GM12878 (cell line): ENCODE results near the gene PIP4K2A. TPM values are rescaled to one million over a fixed set of nuclear protein-coding genes. Genes with fewer than 3 reads are reported as not detected.
A peak's percentile ranks its signal among the peaks of the same experiment; 100 is the strongest.

ENCODE experiments used
- ATF7 ChIP-seq: fragments of 450-650 bp; IDR thresholded peaks from 2 replicates; pipeline ENCODE4 v1.6.1; 2016; ENCODE audit warnings: low read depth, mild to moderate bottlenecking
- CBX3 ChIP-seq: fragments of 200-600 bp; sonication (generic); IDR thresholded peaks from 2 replicates; pipeline ENCODE4 v1.6.1; 2016; ENCODE audit warnings: low read depth, borderline replicate concordance
- CHD2 ChIP-seq: IDR thresholded peaks from 2 replicates; pipeline ENCODE4 v1.6.1; 2011; ENCODE audit warnings: low read depth, low read length, improper control_type of control experiment, borderline replicate concordance
- IKZF2 ChIP-seq, 2 experiments: fragments of 450-650 bp; IDR thresholded peaks; 2 replicates each; pipeline ENCODE4 v1.6.1; 2017; ENCODE audit warnings: mild to moderate bottlenecking in 2 of 2, moderate library complexity in 2 of 2
- POLR2AphosphoS2 ChIP-seq: IDR thresholded peaks from 2 replicates; pipeline ENCODE4 v1.6.1; 2011; ENCODE audit warnings: low read depth, mild to moderate bottlenecking, low read length, improper control_type of control experiment, moderate library complexity
- RFX5 ChIP-seq: IDR thresholded peaks from 2 replicates; pipeline ENCODE4 v1.6.1; 2011; ENCODE audit warnings: low read depth, low read length, improper control_type of control experiment
- SMAD5 ChIP-seq: IDR thresholded peaks from 2 replicates; pipeline ENCODE4 v1.6.1; 2016; ENCODE audit warnings: antibody characterized with exemption, low read depth
- SMC3 ChIP-seq: IDR thresholded peaks from 2 replicates; pipeline ENCODE4 v1.6.1; 2011; ENCODE audit warnings: low read length, improper control_type of control experiment, borderline replicate concordance
- polyA plus RNA-seq, 11 experiments: library from polyadenylated mRNA; depleted of rRNA in 4 of 11; unstranded in 6 of 11; stranded (reverse) in 5 of 11; fragments of >200 nt; fragmentation: Nextera tagmentation in 4 of 11; fragmentation: Illumina TruSeq in 1 of 11; extraction: Ambion mirVana in 4 of 11; extraction: Trizol in 1 of 11; gene quantifications; 1 replicate in 1 of 11; 2 replicates in 10 of 11; pipeline versions ENCODE4 v1.2.1 to v1.2.3, GENCODE V29; 2011 to 2016; ENCODE audit warnings: inconsistent platforms in 2 of 11, missing spikeins in 2 of 11, low read depth in 1 of 11
- total RNA-seq, 4 experiments: library from RNA; depleted of rRNA in 3 of 4; stranded (reverse); fragments of >200 nt in 3 of 4; fragmentation: Illumina TruSeq in 1 of 4; extraction: Trizol in 1 of 4; gene quantifications; 2 replicates each; pipeline versions ENCODE4 v1.2.1 to v1.2.3, GENCODE V29; 2013 to 2021
- TF ChIP-seq, protein P1 (sequence below): fragments of 450-650 bp; IDR thresholded peaks from 2 replicates; pipeline ENCODE4 v1.6.1; 2016; ENCODE audit warnings: mild to moderate bottlenecking
- TF ChIP-seq, protein P2 (sequence below): fragments of 450-650 bp; IDR thresholded peaks from 2 replicates; pipeline ENCODE4 v1.6.1; 2016; ENCODE audit warnings: mild to moderate bottlenecking, moderate library complexity, borderline replicate concordance
- TF ChIP-seq, protein P3 (sequence below): fragments of 450-650 bp; IDR thresholded peaks from 2 replicates; pipeline ENCODE4 v1.6.1; 2017; ENCODE audit warnings: mild to moderate bottlenecking
- TF ChIP-seq, protein P4 (sequence below): IDR thresholded peaks from 2 replicates; pipeline ENCODE4 v1.6.1; 2012; ENCODE audit warnings: mild to moderate bottlenecking, low read depth, low read length
- TF ChIP-seq, protein P5 (sequence below): IDR thresholded peaks from 2 replicates; pipeline ENCODE4 v1.6.1; 2012; ENCODE audit warnings: low read depth, low read length, improper control_type of control experiment
- TF ChIP-seq, protein P6 (sequence below): fragments of 150-350 bp; IDR thresholded peaks from 2 replicates; pipeline ENCODE4 v1.6.1; 2016; ENCODE audit warnings: low read depth, low read length

The PIP4K2A gene
- total and polyA plus RNA-seq, 10 of the 15 experiments (the other 5 are each of a cell fraction or from before 2014, with no cell fraction given): 54.3 to 139 (median 84.4) TPM

DNA sequence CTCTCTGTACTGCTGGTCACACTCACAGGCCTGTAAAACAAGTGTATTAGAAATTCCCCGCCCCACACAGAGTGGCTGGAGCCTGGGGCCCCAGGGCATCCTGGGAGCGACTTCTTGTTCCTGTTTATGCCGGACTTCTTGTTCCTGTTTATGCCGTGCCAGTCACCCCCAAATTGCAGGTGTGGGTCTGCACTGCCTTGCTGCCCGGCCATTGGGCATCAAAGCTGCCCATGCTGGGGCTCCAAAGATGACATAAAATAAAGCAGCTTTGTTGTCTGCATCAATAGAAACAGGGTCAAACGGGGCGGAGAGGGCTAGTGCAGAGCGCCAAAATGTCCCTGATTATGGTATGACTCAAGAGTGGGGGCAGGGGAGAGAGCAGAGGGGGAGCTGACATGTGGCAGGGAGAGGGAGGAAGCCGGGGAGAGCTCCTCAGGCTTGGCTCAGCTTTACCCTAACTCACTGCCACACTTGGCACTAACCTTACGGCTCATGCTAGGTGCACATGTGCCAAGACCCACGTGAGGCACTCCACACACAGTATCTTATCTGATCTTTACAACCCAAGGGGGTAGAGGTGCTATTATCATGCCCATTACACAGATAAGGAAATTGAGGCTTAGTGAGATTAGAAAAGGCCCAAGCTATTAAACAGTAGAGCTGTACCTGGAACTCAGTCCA, 98.4 kb downstream of the PIP4K2A start (continued):
- TF ChIP-seq, protein P1, sequence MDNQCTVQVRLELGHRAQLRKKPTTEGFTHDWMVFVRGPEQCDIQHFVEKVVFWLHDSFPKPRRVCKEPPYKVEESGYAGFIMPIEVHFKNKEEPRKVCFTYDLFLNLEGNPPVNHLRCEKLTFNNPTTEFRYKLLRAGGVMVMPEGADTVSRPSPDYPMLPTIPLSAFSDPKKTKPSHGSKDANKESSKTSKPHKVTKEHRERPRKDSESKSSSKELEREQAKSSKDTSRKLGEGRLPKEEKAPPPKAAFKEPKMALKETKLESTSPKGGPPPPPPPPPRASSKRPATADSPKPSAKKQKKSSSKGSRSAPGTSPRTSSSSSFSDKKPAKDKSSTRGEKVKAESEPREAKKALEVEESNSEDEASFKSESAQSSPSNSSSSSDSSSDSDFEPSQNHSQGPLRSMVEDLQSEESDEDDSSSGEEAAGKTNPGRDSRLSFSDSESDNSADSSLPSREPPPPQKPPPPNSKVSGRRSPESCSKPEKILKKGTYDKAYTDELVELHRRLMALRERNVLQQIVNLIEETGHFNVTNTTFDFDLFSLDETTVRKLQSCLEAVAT: peak; percentile 68
- TF ChIP-seq SMAD5 (no peak; the same call in 1 of the 2 replicates), CBX3 (no peak), CHD2 (no peak; the same call in 1 of the 2 replicates), ATF7 (peak; percentile 39; the same call in 1 of the 2 replicates), RFX5 (no peak), SMC3 (no peak), POLR2AphosphoS2 (no peak), IKZF2 (IDR thresholded peaks at IDR 0.05) (peak; percentile 60 to 77)
- TF ChIP-seq, protein P2, sequence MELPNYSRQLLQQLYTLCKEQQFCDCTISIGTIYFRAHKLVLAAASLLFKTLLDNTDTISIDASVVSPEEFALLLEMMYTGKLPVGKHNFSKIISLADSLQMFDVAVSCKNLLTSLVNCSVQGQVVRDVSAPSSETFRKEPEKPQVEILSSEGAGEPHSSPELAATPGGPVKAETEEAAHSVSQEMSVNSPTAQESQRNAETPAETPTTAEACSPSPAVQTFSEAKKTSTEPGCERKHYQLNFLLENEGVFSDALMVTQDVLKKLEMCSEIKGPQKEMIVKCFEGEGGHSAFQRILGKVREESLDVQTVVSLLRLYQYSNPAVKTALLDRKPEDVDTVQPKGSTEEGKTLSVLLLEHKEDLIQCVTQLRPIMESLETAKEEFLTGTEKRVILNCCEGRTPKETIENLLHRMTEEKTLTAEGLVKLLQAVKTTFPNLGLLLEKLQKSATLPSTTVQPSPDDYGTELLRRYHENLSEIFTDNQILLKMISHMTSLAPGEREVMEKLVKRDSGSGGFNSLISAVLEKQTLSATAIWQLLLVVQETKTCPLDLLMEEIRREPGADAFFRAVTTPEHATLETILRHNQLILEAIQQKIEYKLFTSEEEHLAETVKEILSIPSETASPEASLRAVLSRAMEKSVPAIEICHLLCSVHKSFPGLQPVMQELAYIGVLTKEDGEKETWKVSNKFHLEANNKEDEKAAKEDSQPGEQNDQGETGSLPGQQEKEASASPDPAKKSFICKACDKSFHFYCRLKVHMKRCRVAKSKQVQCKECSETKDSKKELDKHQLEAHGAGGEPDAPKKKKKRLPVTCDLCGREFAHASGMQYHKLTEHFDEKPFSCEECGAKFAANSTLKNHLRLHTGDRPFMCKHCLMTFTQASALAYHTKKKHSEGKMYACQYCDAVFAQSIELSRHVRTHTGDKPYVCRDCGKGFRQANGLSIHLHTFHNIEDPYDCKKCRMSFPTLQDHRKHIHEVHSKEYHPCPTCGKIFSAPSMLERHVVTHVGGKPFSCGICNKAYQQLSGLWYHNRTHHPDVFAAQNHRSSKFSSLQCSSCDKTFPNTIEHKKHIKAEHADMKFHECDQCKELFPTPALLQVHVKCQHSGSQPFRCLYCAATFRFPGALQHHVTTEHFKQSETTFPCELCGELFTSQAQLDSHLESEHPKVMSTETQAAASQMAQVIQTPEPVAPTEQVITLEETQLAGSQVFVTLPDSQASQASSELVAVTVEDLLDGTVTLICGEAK: peak; percentile 48; the same call in 1 of the 2 replicates
- TF ChIP-seq, protein P3, sequence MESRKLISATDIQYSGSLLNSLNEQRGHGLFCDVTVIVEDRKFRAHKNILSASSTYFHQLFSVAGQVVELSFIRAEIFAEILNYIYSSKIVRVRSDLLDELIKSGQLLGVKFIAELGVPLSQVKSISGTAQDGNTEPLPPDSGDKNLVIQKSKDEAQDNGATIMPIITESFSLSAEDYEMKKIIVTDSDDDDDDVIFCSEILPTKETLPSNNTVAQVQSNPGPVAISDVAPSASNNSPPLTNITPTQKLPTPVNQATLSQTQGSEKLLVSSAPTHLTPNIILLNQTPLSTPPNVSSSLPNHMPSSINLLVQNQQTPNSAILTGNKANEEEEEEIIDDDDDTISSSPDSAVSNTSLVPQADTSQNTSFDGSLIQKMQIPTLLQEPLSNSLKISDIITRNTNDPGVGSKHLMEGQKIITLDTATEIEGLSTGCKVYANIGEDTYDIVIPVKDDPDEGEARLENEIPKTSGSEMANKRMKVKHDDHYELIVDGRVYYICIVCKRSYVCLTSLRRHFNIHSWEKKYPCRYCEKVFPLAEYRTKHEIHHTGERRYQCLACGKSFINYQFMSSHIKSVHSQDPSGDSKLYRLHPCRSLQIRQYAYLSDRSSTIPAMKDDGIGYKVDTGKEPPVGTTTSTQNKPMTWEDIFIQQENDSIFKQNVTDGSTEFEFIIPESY: no peak
- TF ChIP-seq, protein P4, sequence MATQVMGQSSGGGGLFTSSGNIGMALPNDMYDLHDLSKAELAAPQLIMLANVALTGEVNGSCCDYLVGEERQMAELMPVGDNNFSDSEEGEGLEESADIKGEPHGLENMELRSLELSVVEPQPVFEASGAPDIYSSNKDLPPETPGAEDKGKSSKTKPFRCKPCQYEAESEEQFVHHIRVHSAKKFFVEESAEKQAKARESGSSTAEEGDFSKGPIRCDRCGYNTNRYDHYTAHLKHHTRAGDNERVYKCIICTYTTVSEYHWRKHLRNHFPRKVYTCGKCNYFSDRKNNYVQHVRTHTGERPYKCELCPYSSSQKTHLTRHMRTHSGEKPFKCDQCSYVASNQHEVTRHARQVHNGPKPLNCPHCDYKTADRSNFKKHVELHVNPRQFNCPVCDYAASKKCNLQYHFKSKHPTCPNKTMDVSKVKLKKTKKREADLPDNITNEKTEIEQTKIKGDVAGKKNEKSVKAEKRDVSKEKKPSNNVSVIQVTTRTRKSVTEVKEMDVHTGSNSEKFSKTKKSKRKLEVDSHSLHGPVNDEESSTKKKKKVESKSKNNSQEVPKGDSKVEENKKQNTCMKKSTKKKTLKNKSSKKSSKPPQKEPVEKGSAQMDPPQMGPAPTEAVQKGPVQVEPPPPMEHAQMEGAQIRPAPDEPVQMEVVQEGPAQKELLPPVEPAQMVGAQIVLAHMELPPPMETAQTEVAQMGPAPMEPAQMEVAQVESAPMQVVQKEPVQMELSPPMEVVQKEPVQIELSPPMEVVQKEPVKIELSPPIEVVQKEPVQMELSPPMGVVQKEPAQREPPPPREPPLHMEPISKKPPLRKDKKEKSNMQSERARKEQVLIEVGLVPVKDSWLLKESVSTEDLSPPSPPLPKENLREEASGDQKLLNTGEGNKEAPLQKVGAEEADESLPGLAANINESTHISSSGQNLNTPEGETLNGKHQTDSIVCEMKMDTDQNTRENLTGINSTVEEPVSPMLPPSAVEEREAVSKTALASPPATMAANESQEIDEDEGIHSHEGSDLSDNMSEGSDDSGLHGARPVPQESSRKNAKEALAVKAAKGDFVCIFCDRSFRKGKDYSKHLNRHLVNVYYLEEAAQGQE: no peak
- TF ChIP-seq, protein P5, sequence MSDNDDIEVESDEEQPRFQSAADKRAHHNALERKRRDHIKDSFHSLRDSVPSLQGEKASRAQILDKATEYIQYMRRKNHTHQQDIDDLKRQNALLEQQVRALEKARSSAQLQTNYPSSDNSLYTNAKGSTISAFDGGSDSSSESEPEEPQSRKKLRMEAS: 0 out of 2 replicates have a peak, but pooled peaks have one; percentile 23
- TF ChIP-seq, protein P6, sequence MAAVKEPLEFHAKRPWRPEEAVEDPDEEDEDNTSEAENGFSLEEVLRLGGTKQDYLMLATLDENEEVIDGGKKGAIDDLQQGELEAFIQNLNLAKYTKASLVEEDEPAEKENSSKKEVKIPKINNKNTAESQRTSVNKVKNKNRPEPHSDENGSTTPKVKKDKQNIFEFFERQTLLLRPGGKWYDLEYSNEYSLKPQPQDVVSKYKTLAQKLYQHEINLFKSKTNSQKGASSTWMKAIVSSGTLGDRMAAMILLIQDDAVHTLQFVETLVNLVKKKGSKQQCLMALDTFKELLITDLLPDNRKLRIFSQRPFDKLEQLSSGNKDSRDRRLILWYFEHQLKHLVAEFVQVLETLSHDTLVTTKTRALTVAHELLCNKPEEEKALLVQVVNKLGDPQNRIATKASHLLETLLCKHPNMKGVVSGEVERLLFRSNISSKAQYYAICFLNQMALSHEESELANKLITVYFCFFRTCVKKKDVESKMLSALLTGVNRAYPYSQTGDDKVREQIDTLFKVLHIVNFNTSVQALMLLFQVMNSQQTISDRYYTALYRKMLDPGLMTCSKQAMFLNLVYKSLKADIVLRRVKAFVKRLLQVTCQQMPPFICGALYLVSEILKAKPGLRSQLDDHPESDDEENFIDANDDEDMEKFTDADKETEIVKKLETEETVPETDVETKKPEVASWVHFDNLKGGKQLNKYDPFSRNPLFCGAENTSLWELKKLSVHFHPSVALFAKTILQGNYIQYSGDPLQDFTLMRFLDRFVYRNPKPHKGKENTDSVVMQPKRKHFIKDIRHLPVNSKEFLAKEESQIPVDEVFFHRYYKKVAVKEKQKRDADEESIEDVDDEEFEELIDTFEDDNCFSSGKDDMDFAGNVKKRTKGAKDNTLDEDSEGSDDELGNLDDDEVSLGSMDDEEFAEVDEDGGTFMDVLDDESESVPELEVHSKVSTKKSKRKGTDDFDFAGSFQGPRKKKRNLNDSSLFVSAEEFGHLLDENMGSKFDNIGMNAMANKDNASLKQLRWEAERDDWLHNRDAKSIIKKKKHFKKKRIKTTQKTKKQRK: no peak
